HEK293T (cell line): Measurements from ENCODE around the gene RFX1.

ENCODE experiments used
- BHLHE40 ChIP-seq: fragments of 450-650 bp; IDR thresholded peaks from 2 replicates; pipeline ENCODE4 v1.6.1; 2016; ENCODE audit warnings: mild to moderate bottlenecking, moderate library complexity, borderline replicate concordance
- ELF4 ChIP-seq: fragments of 450-650 bp; IDR thresholded peaks from 2 replicates; pipeline ENCODE4 v1.6.1; 2017; ENCODE audit warnings: antibody characterized with exemption
- FOXA1 ChIP-seq: fragments of 450-650 bp; IDR thresholded peaks from 2 replicates; pipeline ENCODE4 v1.6.1; 2016; ENCODE audit warnings: mild to moderate bottlenecking
- FOXM1 ChIP-seq: fragments of 450-650 bp; IDR thresholded peaks from 2 replicates; pipeline ENCODE4 v1.6.1; 2017; ENCODE audit warnings: mild to moderate bottlenecking, borderline replicate concordance
- HDGF ChIP-seq: fragments of 450-650 bp; IDR thresholded peaks from 2 replicates; pipeline ENCODE4 v1.6.1; 2017; ENCODE audit warnings: antibody characterized with exemption, borderline replicate concordance
- SUZ12 ChIP-seq: fragments of 450-650 bp; IDR thresholded peaks from 2 replicates; pipeline ENCODE4 v1.6.1; 2016; ENCODE audit warnings: mild to moderate bottlenecking
- TF ChIP-seq, protein P1 (sequence below): fragments of 450-650 bp; IDR thresholded peaks from 2 replicates; pipeline ENCODE4 v1.6.1; 2016

DNA sequence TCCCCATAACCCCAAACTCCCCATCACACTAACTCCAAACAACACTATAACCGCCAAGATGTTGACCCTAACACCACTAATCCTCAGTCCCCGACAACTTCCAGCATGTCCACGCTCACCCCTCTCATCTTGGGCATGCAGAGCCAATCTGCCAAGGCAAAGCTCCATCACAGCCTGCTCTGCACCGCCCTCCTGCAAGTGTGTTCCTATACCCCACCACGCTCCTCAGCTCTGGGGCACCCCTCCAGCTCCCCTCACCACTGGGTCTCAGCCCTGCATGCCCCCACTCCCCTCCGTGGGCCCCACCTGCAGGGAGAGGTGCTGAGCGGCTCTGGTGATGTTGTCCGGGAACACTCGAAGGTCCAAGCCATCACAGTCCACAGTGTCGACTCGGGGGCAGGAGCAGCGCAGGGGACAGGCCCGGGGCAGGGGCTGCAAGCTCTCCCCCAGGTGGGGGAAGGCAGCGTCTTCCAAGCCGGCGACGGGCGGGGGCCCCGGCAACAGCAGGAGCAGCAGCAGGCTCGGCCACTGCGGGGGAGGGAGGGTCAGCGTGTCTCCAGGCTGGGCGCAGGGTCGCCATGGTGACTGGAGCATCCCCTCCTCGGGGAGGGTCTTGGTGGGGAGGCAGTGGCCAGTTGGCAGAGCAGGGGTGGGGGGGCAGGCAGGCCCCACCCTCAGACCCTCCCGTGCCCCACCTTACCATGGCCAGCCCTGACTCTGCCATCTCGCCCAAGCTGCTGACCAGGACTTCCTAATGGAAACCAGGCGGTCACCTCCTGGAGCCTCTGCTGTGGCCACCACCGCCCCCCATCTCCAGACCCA, 68.4 kb downstream of the RFX1 start:
- TF ChIP-seq, protein P1, sequence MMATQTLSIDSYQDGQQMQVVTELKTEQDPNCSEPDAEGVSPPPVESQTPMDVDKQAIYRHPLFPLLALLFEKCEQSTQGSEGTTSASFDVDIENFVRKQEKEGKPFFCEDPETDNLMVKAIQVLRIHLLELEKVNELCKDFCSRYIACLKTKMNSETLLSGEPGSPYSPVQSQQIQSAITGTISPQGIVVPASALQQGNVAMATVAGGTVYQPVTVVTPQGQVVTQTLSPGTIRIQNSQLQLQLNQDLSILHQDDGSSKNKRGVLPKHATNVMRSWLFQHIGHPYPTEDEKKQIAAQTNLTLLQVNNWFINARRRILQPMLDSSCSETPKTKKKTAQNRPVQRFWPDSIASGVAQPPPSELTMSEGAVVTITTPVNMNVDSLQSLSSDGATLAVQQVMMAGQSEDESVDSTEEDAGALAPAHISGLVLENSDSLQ = no peak
- no peak for TF ChIP-seq FOXM1
- no peak for TF ChIP-seq SUZ12
- TF ChIP-seq ELF4 = no peak
- no peak for TF ChIP-seq HDGF
- no peak for TF ChIP-seq FOXA1
- no peak for TF ChIP-seq BHLHE40
